SW 1271 (cell line): ENCODE measurements around the gene DIRAS3.
"Not testable (repeated sequence)": the region's sequence is repeated elsewhere in the genome, so short reads cannot be mapped to it uniquely, and the experiment has no call there.

Experiments
- DNase-seq, 2 experiments: peaks; one replicate each; lab custom pipeline; 2025; lab: John Stamatoyannopoulos, UW

DIRAS3 gene

GRCh38 chr1:68049941-68050878 lies at the start of gene DIRAS3:
TSS of gene DIRAS3 (minus strand) at chr1:68050627. CDS start at chr1:68047297, 3,330 bp downstream.
- DNase-seq, result no peak

GRCh38 chr1:68093737-68094136 lies 43.3 kb upstream of the DIRAS3 start:
- DNase-seq, result no peak

- DNase-seq, result no peak
These were observed 36.8 kb upstream of the DIRAS3 start for GRCh38 chr1:68087184-68087583.

DNA sequence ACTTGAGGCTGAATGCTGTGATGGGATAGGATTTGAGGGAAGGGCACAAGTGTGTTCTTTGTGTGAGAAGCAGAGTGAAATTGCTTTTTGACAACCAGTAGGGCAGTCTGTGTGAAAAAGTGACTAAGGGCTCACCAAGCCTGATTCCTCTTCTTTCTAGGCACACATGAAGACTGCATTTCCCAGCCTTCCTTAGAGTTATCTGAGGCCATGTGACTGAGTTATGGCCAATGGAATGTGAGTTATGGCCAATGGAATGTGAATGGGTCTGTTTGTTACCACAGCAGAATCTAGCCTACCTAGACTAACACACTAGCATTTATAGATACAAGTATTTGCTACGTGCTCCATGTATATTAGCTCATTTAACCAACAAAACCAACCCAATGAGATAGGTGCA lies 35.3 kb upstream of the DIRAS3 start:
- no peak for DNase-seq

DNA sequence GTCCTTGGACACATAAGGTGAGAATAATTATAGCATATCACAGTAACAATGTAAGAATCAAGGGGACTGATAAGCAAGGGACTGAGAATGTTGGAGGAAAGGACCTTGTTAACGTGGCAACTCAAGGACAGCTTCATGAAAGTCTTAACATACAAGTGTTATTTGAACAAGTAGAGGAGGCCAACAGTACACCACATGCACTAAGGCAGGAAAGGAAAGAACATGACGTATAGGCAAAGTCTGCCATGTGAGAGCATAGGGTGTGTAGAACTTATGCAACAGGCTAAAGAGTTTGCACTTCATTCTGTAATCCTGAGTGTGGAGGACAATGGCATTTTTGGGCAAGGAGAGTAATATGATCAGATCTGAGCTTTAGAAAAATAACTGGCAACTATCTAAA lies 33.3 kb upstream of the DIRAS3 start:
- no peak for DNase-seq

DNA sequence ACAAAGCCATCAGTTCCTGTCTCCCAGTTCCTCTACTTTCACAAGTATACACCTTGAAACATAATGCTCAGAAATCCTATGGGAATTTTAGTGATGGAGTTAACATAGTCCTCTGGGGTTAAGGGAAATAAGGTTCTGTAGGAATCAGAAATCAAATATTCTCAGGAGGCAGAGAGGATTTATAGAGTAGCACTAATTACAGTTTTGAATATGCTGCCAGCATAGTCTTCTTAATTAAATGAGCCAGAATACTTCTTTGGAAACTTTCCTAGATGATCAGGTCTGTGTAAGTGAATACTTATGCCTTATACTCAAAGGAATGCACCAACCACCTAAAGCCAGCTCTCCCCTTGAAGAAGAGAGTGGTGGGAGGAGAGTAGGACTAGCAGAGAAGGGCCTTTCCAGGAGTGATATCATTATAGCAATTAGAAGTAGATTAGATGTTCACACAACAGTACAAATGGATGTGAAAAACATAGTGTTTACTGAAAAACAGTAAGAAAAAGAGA lies 31.4 kb upstream of the DIRAS3 start:
- DNase-seq, result no peak

DNA sequence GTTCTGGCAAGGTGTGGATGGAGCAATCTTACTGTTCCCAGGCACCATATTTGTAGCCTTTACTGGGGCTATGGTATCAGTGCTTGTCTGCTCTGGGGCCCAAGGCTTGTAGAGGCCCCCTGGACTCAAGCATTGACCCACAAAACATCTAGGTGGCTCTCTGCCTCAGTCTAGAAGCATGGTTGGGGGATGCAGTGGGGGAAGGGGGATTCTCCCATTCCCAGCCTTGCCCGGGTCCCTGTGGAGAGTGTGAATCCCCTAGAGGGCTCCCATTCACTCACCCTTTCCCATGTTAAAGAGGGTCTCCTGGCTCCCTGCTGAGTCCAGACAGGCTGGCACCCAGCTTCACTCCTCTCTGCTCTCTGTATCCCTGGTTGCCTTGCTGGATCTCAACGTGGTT lies 28.2 kb upstream of the DIRAS3 start:
- DNase-seq, result no peak

- no peak for DNase-seq
These were observed 24.0 kb upstream of the DIRAS3 start for GRCh38 chr1:68074472-68074871.

- no peak for DNase-seq
These were observed 15.3 kb upstream of the DIRAS3 start for GRCh38 chr1:68065766-68066165.

DNA sequence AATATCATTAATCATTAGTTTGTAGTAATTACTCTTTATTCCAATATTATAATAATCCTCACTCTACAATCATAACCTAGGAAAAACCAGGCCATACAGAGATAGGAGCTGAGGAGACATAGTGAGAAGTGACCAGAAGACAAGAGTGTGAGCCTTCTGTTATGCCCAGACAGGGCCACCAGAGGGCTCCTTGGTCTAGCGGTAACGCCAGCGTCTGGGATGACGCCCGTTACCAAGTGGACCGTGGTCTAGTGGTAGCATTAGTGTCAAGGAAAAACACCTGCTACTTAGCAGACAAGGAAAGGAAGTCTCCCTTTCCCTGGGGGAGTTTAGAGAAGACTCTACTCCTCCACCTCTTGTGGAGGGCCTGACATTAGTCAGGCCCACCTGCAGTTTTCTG lies 7.6 kb upstream of the DIRAS3 start:
- not testable (repeated sequence) for DNase-seq

DNA sequence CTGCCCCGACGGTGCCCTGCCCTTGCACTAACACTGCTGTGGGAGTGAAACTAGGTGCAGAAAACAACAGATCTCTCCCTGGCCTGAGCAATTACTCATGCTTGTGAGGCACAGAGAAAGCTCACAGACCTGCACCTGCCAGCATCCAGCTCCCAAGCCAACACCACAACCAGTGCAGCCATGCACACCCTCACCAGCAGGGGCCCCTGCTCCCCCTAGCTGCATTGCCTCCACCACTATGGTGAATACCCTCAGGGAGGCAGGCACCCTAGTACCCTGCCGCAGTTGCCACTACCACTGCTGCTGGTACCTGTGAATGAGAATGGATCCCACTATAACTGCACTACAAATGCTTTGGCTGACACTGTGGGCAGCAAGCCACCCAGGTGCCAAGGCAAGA lies 7.1 kb upstream of the DIRAS3 start:
- DNase-seq, result no peak

DNA sequence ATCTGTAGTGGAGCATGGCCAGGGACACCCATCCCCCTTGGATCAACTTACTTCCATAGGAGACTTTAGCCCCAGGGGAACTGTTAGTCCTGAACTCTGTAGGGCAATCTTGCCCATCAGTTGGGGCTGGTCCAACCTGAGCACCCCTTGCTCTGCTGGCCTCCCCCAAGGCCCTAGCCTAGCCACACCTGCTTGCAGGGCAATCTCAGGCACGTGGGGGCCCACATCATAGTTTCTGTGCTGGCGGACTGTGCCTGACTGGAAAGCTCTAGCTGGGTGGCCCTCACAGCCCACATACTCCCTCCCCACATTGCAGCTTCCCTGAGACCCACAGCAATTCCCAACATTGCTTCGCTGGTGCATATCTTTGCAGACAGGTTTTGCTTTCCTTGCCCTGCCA lies 6.6 kb upstream of the DIRAS3 start:
- DNase-seq, result no peak

DNA sequence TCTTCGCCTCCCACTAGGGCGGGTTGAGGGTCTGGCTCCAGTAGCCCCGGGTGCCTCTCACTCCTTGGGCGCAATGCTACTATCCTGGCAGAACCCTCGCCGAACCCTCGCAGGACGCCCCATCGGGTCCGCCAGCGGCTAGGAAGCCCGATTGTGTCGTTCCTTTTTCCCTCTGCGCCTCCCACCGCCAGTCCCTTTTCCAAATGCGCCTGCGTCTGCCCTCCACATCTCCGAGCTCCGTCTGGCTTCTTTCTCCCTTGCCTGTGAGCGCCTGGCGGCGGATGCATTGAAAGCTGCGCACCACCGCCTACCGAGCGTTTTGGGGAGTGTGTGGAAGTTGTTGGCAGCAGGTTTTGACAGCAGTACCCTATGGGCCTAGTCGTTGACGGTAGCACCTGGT lies 1.0 kb upstream of the DIRAS3 start:
- DNase-seq, result no peak

- DNase-seq, result no peak
These were observed 2.8 kb downstream of the DIRAS3 start for GRCh38 chr1:68047659-68048026.

DNA sequence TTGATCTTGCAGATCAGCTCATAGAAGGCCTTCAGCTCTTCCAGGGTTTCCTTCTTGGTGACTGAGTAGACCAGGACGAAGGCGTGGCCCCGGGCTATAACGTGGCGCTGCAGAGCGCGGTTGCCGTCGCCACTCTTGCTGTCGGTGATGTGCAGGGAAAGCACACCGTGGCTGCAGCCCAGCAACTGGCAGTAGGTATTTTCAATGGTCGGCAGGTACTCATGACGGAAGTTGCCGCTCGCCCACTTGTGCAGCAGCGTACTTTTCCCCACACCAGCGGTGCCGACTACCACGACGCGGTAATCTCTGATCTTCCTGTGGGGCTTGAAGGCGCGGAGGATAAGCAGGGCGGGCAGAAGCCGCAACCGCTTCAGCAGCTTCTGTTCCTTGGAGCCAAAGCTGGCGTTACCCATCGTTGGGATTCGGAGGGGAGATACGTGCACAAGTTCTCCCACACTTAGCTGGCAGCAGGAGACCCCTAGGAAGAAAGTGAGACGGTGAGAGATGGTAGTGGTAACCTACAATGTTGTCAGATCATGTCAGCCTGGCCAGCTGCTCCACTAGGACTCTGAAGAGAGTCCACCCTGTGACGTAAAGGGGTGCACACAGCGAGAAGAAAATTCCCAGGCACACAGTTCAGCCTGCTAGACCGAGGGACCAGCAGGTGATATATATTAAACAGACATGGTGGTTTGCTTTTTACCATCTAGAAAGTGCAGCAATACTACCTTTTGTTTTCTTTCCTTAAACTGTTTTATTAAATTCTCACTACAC lies 3.4 kb downstream of the DIRAS3 start:
- no peak for DNase-seq

DNA sequence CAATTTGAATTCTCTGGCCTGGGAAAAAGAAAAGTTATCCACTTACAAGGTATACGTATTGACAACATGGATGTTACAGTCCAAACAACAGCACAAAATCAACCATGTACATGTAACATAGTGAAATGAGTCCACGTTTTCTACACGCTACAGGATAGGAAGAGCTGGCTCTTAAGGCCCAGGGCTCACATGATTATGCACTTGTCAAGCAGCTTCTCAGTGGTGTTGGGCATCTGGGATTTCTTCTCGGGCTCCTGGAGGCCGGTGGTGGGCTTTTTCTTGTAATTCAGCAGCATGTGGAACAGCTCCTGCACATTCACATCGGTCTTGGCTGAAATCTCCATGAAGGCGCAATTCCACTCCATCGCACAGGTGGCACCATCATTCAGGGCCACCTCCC lies 4.0 kb downstream of the DIRAS3 start:
- no peak for DNase-seq

- no peak for DNase-seq
These were observed 4.8 kb downstream of the DIRAS3 start for GRCh38 chr1:68045511-68046180.

DNA sequence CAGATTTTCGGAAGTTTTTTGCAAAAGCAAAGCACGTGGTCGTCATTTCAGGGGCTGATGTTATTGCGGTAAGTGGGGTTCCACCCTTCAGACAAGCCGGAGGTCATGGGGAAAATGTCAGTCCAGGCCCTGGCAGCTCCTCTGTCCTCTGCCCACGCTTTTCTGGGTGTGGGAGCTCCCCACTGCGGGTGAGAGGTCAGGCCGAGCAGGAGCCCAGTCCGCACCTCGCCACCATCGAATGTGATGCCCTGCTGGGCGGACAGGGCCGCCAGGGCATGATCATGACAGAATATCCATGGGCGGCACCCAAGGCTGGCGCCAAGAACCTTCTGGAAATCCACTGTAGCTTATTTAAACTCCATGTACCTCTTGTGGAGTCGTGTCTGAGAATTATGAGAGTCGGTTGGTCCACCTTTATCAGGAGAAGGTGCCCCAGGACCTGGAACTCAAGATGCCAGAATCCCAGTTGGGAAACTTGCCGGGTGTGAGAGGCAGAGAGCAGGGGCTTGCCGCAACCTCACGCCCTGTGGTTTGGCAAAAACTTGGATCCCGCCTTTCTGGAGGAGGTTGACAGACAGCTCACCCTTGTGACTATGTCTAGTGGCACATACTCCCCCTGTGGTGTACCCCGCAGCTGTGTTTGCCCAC lies 6.9 kb downstream of the DIRAS3 start:
- no peak for DNase-seq

GRCh38 chr1:68036946-68037345 lies 13.5 kb downstream of the DIRAS3 start:
- DNase-seq, result no peak

- no peak for DNase-seq
These were observed 21.0 kb downstream of the DIRAS3 start for GRCh38 chr1:68029444-68029843.

DNA sequence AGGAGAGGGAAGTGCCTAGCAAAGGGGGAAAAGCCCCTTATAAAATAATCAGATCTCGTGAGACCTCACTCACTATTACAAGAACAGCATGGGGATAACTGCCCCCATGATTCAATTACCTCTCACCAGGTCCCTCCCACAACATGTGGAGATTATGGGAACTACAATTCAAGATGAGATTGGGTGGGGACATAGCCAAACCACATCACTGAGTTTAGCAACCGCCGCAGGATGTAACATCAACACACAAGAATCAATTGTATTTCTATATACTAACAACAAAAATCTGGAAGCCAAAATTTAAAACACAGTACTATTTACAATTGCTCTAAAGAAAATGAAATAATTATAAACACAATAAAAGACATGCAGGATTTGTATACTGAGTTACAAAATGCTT lies 21.9 kb downstream of the DIRAS3 start:
- DNase-seq, result no peak
